Stimulated activated naive CD8-positive, alpha-beta T cell treated with anti-CD3 and anti-CD28 coated beads, Interleukin-15, Interleukin-2, amounts not matched to agents 100 ng/mL and 50 ng/mL, for 24 hours (primary cell): ENCODE data around the gene ATP2B3.

Experiments
- H3K27ac Mint-ChIP-seq: one replicate; pipeline ENCODE4 v1.8.0; 2021; ENCODE audit warnings: mild to moderate bottlenecking, mixed read lengths
- H3K27me3 Mint-ChIP-seq: one replicate; pipeline ENCODE4 v1.8.0; 2021; ENCODE audit warnings: mixed read lengths
- H3K36me3 Mint-ChIP-seq: one replicate; pipeline ENCODE4 v1.8.0; 2021; ENCODE audit warnings: low read depth, mixed read lengths
- H3K4me1 Mint-ChIP-seq: one replicate; pipeline ENCODE4 v1.8.0; 2021; ENCODE audit warnings: low read depth, mixed read lengths
- H3K4me3 Mint-ChIP-seq: one replicate; pipeline ENCODE4 v1.8.0; 2021; ENCODE audit warnings: mild to moderate bottlenecking, mixed read lengths
- H3K9me3 Mint-ChIP-seq: one replicate; pipeline ENCODE4 v1.8.0; 2021; ENCODE audit warnings: mixed read lengths

Gene ATP2B3

GRCh38 chrX:153608376-153608775, 90.9 kb downstream of the ATP2B3 start:
- Mint-ChIP-seq H3K27me3 (no peaks in the 10 kb centered on the region), H3K9me3 (no peaks in the 10 kb centered on the region), H3K27ac (no peak overlapping the region), H3K4me1 (peaks cover 7% of the 10 kb centered on the region), H3K36me3 (no peaks in the 10 kb centered on the region), H3K4me3 (no peak overlapping the region)

GRCh38 chrX:153608806-153609205, 91.4 kb downstream of the ATP2B3 start:
- Mint-ChIP-seq H3K4me3 (no peak overlapping the region), H3K27ac (no peak overlapping the region), H3K4me1 (peaks cover 7% of the 10 kb centered on the region), H3K9me3 (no peaks in the 10 kb centered on the region), H3K27me3 (no peaks in the 10 kb centered on the region), H3K36me3 (no peaks in the 10 kb centered on the region)

- H3K4me1 Mint-ChIP-seq: peaks cover 14% of the 10 kb centered on the region
- no peaks in the 10 kb centered on the region for H3K27me3 Mint-ChIP-seq
- peak overlapping the region; percentile 45 for H3K27ac Mint-ChIP-seq
- no peaks in the 10 kb centered on the region for H3K9me3 Mint-ChIP-seq
- no peaks in the 10 kb centered on the region for H3K36me3 Mint-ChIP-seq
- peak overlapping the region; percentile 61 for H3K4me3 Mint-ChIP-seq
These were observed 92.7 kb downstream of the ATP2B3 start for GRCh38 chrX:153609917-153610835.

GRCh38 chrX:153610836-153611213, 93.4 kb downstream of the ATP2B3 start:
- H3K9me3 Mint-ChIP-seq: no peaks in the 10 kb centered on the region
- no peak overlapping the region for H3K27ac Mint-ChIP-seq
- no peaks in the 10 kb centered on the region for H3K36me3 Mint-ChIP-seq
- H3K4me3 Mint-ChIP-seq: peak overlapping the region; percentile 61
- H3K4me1 Mint-ChIP-seq: peaks cover 14% of the 10 kb centered on the region
- H3K27me3 Mint-ChIP-seq: no peaks in the 10 kb centered on the region

- no peaks in the 10 kb centered on the region for H3K9me3 Mint-ChIP-seq
- H3K4me3 Mint-ChIP-seq: no peak overlapping the region
- H3K27ac Mint-ChIP-seq: no peak overlapping the region
- no peaks in the 10 kb centered on the region for H3K36me3 Mint-ChIP-seq
- no peaks in the 10 kb centered on the region for H3K27me3 Mint-ChIP-seq
- H3K4me1 Mint-ChIP-seq: peaks cover 14% of the 10 kb centered on the region
These were observed 94.1 kb downstream of the ATP2B3 start for GRCh38 chrX:153611298-153612095.

GRCh38 chrX:153612413-153612812, 95.0 kb downstream of the ATP2B3 start:
- H3K27me3 Mint-ChIP-seq: no peaks in the 10 kb centered on the region
- H3K36me3 Mint-ChIP-seq: no peaks in the 10 kb centered on the region
- no peak overlapping the region for H3K27ac Mint-ChIP-seq
- H3K9me3 Mint-ChIP-seq: no peaks in the 10 kb centered on the region
- no peak overlapping the region for H3K4me3 Mint-ChIP-seq
- peaks cover 14% of the 10 kb centered on the region for H3K4me1 Mint-ChIP-seq

- Mint-ChIP-seq H3K27ac (no peak overlapping the region), H3K27me3 (no peaks in the 10 kb centered on the region), H3K36me3 (no peaks in the 10 kb centered on the region), H3K9me3 (no peaks in the 10 kb centered on the region), H3K4me1 (peaks cover 8% of the 10 kb centered on the region), H3K4me3 (no peak overlapping the region)
These were observed 97.4 kb downstream of the ATP2B3 start for GRCh38 chrX:153614818-153615217.

- no peaks in the 10 kb centered on the region for H3K36me3 Mint-ChIP-seq
- H3K27ac Mint-ChIP-seq: no peak overlapping the region
- no peaks in the 10 kb centered on the region for H3K4me1 Mint-ChIP-seq
- no peaks in the 10 kb centered on the region for H3K9me3 Mint-ChIP-seq
- no peak overlapping the region for H3K4me3 Mint-ChIP-seq
- no peaks in the 10 kb centered on the region for H3K27me3 Mint-ChIP-seq
These were observed 103.1 kb downstream of the ATP2B3 start for GRCh38 chrX:153620576-153620975.

GRCh38 chrX:153621949-153622598, 104.6 kb downstream of the ATP2B3 start:
- no peak overlapping the region for H3K4me3 Mint-ChIP-seq
- no peaks in the 10 kb centered on the region for H3K27me3 Mint-ChIP-seq
- no peaks in the 10 kb centered on the region for H3K36me3 Mint-ChIP-seq
- H3K4me1 Mint-ChIP-seq: no peaks in the 10 kb centered on the region
- H3K9me3 Mint-ChIP-seq: no peaks in the 10 kb centered on the region
- H3K27ac Mint-ChIP-seq: no peak overlapping the region

- no peak overlapping the region for H3K4me3 Mint-ChIP-seq
- no peaks in the 10 kb centered on the region for H3K27me3 Mint-ChIP-seq
- H3K27ac Mint-ChIP-seq: no peak overlapping the region
- H3K4me1 Mint-ChIP-seq: no peaks in the 10 kb centered on the region
- H3K36me3 Mint-ChIP-seq: no peaks in the 10 kb centered on the region
- no peaks in the 10 kb centered on the region for H3K9me3 Mint-ChIP-seq
These were observed 105.3 kb downstream of the ATP2B3 start for GRCh38 chrX:153622661-153623309.

GRCh38 chrX:153623310-153624029, 106.0 kb downstream of the ATP2B3 start:
- H3K9me3 Mint-ChIP-seq: no peaks in the 10 kb centered on the region
- no peak overlapping the region for H3K27ac Mint-ChIP-seq
- H3K36me3 Mint-ChIP-seq: no peaks in the 10 kb centered on the region
- H3K4me1 Mint-ChIP-seq: no peaks in the 10 kb centered on the region
- no peaks in the 10 kb centered on the region for H3K27me3 Mint-ChIP-seq
- H3K4me3 Mint-ChIP-seq: no peak overlapping the region

- Mint-ChIP-seq H3K27me3 (no peaks in the 10 kb centered on the region), H3K4me1 (no peaks in the 10 kb centered on the region), H3K36me3 (no peaks in the 10 kb centered on the region), H3K9me3 (no peaks in the 10 kb centered on the region), H3K4me3 (no peak overlapping the region), H3K27ac (no peak overlapping the region)
These were observed 107.0 kb downstream of the ATP2B3 start for GRCh38 chrX:153624196-153625091.

- H3K27ac Mint-ChIP-seq: no peak overlapping the region
- no peaks in the 10 kb centered on the region for H3K9me3 Mint-ChIP-seq
- H3K4me1 Mint-ChIP-seq: no peaks in the 10 kb centered on the region
- no peaks in the 10 kb centered on the region for H3K27me3 Mint-ChIP-seq
- no peaks in the 10 kb centered on the region for H3K36me3 Mint-ChIP-seq
- no peak overlapping the region for H3K4me3 Mint-ChIP-seq
These were observed 108.0 kb downstream of the ATP2B3 start for GRCh38 chrX:153625271-153626024.
